Activated gamma-delta T cell treated with anti-CD3 and anti-CD28 coated beads, Interleukin-2, amount 50 U/mL, for 16 hours (primary cell): ENCODE results near the gene CADPS2.

Source experiments
- DNase-seq: peaks from one replicate; pipeline ENCODE4 v3.0.0-alpha.2; 2020; ENCODE audit warnings: low read depth

The CADPS2 gene

DNA sequence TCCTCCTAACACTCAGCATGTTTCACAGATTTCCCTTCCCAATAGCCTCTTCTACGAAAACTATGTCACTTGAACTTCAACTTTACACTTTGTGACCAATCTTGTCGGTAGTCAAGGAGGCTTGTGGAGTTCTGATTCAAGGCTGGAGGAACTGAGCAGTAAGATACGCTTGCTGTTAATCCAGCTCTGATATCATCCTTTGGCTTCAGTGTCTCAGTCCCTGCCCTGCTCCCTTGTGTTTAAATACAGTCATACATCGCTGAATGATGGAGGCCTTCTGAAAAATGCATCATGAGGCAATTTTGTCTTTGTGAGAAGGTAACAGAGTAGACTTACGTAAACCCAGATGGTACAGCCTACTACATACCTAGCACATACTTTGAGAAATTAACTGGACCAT lies 360.9 kb downstream of the CADPS2 start:
- no peak for DNase-seq

DNA sequence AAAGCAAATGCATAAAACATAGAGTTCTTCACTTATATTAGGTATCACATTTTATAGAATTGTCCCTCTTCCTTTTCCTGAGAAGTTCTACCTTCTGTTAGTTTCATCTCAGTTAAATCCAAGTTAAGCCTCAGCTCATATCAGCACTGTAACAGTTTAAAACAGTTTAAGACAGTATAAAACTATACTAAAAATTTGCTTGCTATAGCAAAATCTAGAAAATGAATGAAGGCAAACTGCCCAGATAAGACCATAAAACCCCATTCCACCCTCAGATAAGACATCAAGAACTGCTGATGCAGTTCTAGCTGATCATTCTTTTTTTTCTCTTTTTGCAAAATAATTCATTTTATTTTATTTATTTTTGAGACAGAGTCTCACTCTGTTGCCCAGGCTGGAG lies 364.5 kb downstream of the CADPS2 start:
- no peak for DNase-seq

DNA sequence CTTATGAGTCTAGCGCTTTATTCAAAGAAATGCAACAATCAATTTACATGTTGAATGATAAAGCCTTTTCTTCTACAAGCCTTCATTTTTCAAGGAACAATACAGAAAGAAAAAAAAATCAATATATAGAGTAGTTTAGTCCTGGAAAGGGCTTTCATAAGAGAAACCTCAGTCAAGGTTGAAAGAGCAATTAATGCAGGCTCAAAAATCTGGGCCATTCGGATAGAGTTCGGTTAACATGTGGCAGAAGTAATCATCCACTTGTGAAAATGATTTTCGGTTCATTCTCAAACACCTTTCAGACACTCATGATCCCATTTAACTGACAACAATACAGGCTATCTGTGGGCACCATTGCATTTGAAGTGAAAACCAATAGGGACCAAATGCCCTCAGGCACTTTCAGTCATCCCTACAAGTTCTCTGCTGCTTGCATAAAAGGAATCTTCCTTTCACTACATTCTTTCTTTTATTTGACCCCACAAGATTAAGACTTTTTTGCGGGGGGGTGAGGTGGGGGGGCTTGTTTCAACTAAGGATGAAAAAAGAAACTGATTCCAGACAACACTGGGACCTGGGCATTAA lies 365.2 kb downstream of the CADPS2 start:
- no peak for DNase-seq

DNA sequence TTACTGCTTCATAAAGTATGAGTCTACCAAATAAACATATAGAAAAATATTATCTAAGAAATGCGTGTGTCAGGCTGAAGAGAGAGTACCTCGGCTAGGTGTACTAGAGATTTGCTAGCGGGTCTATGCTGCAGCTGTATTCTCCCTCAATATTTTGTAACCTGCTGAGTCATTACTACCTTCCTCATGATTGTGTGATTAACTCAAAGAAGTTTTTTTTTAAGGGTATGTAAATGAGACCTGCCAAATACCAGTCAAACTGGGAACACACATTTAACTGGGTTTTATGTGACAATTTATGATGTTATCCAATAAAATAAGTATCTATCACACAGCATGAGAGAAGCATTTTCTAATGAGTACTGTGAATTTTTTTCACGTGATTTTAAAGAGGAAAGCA lies 367.8 kb downstream of the CADPS2 start:
- no peak for DNase-seq

DNA sequence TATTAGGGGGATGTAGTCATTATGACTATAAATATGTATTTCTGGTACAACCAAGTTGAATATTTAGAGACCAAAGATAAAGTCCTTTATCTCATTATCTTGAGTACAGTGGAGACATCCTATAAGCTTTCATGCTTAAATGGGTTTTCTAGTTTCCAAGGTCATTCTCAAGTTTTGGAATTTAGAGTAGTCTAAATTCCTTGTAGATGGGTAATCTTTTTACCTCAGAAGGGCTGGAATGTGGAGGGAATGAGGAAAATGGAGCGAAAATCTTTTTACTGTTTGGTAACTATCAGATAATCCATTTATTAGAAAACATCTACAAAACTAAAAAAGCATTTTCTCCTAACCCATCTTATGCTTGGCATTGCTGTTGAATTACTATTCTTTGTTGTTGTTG lies 368.7 kb downstream of the CADPS2 start:
- DNase-seq, result no peak

DNA sequence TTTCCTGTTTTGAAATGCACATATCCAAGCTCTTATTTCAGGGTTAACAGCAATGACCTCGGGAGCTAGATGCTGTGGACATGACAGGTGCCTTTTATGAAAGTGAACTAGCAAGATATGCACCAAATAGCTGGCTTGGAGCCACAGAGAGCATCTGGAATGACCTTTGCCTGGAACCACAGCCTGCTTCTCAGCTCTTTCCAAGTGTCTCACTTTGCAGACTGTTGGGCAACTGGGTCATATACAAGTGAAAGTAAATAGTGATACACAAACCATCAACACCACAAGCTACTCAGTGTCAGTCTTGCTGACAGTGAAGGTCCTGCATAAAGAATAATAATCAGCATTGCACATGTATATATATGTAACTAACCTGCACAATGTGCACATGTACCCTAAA lies 370.9 kb downstream of the CADPS2 start:
- DNase-seq, result no peak

DNA sequence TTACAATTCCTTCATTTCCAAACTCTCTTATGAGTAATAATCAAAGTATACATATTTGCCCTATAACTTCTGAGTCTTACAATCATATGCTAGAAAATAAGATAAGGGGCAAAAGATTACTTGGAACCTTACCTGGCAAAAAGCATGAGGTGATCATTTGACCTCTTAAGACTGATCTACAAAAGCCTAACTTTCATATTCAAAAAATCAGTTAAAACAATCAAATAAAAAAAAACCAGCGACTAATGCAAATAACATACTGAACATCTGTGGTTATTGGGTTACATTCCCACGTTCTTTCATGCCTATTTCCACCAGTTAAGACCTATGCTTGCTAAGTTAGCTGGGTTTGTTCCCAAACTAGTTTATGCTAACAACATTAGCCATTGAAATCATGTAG lies 375.0 kb downstream of the CADPS2 start:
- DNase-seq, result no peak

DNA sequence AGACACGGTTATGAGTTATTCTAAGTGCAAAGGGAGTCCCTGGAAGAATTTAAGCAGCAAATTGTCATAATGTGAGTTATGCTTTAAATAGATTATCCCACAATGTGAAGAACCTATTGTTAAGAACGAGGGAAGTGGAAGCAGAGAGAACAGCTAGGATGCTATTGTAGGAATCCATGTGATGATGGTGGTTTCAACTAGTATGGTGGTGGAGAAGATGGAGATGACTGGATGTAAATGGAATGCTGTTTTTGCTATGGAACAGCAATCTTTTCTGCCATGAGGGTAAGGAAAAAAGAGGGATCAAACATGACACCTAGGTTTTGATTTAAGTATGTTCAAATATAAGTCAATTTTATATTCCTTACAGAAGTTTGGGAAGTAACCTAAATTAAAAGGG lies 378.7 kb downstream of the CADPS2 start:
- no peak for DNase-seq

DNA sequence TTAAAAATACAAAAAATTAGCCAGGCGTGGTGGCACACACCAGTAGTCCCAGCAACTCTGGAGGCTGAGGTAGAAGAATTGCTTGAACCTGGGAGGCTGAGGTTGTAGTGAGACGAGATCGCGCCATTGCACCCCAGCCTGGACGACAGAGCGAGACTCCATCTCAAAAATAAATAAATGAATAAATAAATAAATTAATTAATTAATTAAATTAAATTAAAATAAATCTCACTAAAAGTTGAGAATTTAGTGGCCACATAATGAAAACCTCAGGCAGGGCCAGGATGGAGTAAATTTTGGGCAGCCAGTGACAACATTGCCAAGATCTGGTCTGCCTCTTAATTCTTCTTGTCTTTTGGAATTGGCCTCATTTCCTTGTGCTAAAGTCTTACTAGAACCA lies 394.3 kb downstream of the CADPS2 start:
- no peak for DNase-seq

DNA sequence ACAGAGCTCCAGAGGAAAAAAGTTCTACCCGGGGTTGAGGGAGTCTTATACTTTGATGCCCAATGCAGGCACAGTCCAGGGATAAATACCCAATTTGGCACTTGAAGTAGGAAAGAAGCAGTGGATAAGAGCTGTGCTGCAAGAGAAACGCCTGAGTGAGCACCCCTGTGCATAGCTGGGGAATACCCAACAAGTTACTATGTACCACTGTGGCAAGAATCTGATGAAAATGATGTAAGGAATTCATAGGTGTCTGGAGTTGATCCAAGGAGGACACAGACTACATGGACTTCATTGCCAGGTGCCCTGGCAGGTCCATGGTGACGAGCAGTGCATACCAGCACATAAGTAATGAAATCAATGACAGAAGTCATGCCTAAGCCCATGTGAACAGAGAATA lies 398.0 kb downstream of the CADPS2 start:
- DNase-seq, result no peak

DNA sequence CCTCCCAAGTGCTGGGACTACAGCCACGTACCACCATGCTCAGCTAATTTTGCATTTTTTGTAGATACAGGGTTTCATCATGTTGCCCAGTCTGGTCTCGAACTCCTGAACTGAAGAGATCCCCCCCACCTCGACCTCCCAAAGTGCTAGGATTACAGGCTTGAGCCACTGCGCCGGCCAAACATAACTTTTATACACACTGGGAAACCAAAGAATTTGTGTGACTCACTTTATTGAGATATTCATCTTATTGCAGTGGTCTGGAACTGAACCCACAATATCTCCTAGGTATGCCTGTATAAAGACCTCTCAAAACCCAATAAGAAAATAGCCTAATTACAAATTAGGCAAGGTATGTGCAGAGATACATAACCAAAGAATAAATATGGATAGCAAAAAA lies 399.1 kb downstream of the CADPS2 start:
- DNase-seq, result no peak

DNA sequence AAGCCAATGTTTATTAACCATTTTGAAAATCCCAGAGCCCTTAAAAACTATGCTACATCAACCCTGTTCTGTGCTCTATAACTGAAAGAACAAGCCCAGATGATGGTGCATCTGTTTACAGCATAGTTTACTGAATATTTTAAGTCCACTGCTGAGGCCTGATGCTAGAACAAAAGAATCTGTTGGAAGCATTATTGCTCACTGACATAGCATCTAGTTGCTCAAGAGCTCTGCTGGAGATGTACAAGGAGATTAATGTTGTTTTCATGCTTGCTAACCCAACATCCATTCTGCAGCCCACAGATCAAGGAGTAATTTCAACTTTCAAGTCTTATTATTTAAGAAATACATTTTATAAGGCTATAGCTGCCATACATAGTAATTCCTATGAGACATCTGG lies 400.4 kb downstream of the CADPS2 start:
- no peak for DNase-seq

DNA sequence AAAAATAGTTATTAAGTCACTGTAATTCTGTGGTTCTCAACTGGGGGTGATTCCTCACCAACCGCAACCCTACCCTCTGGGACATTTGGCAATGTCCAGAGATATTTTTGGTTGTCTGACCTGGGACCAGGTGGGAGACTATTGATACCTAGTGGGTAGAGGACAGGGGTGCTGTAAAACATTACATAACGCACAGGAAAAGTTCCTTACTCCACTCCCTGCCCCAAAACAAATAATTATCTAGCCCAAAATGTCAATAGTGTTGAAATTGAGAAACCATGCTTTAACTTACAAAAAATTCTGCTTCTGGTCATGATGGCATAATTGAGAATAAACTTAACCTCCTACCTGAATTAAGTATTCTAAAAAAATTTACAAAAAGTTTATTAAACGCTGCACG lies 404.0 kb downstream of the CADPS2 start:
- no peak for DNase-seq

DNA sequence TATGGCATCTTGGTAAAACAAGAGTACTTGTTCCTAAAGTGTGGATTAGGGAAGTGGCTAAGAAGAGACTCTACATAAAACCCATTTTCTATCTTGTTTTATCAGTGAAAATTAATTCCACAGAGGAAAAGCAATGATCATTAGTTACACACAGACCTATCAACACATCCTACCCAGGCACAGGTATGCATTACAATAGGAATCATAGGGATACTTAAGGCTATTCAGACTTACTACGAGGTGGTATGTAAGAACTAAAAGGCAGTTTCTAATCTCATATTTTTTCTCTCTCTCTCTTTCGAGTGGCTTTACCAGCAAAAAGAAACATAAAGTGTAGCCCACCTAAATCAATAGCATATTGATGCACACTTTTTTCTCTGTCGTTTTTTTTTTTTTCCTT lies 415.4 kb downstream of the CADPS2 start:
- no peak for DNase-seq

DNA sequence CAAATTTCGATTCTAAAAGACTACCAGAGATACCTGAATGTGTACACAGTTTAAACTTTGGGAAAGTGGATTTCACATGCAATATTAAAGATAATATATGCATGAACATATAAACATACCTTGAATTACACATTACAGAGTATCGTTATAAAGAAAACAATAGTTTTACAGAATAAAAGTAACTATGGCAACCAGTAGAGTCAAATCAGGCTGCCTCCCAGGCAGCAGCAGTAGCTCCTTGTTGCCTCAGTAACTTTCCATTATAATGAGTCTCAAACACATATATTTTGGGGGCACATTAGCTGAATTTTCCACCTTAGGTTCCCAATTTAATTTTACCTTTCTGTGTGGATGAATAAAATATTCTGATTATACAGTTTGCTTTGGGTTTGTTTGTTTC lies 417.3 kb downstream of the CADPS2 start:
- no peak for DNase-seq

DNA sequence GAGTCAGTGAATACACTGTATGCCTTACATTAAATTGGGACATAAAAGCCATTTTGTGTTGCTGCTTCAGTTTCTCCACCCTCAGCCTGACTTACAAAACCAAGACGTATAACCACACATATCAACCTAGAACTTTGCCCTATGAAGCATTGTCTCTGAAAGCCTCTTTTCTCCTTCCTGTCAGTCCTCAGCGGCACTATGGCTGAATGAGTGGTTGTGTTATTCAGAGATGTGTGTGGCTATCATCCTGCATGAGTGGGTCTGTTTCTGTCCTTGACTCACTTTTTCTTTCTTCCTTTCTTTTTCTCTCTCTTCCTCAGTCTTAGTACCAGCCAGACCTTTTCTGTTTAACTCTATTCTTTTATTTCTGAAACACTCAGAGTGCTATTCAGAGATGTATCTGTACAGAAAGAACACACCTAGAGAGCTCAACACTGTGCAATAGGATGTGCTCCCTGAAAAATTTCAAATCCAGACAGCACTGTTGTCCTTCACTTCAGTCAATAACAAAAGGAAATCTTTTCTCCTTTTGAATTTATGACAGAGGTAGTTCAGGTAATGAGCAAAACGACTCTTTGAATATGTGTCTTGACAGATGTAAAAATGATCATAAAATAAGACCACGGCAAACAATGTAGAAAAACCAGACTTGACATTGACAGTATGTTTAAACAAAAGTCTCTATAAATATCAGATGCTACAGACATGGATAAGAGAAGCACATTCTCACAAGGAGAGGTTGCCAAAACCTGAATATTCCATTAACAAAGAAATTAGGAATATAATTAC lies 418.4 kb downstream of the CADPS2 start:
- DNase-seq, result no peak

DNA sequence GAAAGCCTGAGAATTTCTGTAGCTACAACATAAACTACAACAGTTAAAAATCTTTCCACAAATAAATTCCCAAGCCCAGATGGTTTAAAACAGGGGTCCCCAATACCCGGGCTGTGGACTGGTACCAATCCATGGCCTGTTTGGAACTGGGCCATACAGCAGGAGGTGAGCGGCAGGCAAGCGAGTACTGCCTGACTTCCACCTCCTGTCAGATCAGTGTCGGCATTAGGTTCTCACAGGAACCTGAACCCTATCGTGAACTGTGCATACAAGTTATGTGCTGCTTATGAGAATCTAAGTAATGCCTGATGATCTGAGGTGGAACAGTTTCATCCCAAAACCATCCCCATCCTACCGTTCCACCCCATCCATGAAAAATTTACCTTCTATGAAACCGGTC lies 421.0 kb downstream of the CADPS2 start:
- no peak for DNase-seq

DNA sequence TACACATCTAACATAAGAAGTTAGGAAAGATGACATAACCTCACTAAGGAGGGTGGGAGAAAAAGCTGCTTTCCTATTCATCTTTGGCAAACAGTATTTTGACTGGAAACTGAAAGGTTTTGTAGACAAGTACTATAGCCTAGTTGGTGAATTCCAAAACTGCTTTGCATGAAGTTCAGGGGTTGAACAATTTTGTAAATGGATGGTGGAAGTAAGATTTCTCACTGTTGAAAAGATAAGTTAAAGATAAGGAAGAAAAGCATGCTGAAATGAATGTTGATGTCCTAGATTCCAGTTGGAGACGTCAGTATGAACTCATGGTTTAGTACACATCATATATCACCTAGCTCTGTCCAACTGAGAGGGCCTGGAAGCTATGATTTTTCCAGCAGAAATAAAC lies 422.6 kb downstream of the CADPS2 start:
- no peak for DNase-seq

DNA sequence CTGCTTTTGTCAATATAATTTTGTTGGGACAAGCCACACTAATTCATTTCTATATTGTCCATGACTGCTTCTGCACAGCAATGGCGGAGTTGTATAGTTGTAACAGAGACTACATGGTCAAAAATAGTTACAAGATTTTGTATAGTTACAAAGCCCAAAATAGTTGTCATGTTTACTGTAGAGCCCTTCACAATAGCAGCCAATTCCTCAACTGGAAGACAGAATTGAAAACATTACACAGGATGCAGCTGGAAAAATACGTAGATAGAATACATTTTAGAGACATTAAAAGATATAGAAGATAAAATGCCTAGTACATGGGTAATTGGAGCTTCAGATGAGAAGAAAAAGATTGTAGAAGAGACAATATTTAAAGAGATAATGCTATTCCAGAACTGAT lies 425.3 kb downstream of the CADPS2 start:
- DNase-seq, result no peak

DNA sequence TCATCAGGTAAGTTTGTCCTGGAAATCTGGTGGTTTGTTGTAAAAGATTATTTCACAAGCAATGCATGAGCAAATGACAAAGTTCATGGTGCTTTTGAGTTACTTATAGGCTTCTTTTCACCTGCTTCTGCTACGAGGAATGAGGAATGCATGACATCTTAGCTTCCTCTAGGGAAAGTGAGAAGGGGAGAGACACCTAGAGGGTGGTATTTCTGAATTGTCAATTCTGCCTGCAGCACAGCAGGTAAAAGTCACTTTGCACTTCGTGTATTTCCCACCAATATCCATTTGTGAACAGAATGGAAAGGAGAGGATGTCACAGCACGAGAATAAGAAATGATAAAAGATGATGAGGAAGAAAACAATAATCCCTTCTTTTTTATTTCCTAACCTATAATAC lies 428.3 kb downstream of the CADPS2 start:
- no peak for DNase-seq

DNA sequence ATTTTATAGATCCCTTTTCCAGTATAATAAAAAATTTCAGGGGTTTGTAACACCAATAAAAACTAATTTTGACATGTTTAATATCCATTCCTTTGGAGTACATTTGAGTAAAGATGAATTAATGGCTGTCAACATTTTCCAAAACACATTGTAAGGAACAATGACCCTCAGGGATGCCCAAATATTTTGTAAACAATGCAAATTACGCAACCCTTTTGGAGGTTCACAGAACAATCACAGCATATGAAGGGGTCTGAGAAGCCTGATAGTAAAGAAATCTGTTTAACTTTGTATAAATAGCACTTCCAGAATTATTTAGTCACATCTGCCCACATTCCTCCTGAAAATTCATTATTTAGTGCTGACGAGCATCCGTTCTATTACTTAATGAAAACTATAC lies 428.9 kb downstream of the CADPS2 start:
- DNase-seq, result no peak

DNA sequence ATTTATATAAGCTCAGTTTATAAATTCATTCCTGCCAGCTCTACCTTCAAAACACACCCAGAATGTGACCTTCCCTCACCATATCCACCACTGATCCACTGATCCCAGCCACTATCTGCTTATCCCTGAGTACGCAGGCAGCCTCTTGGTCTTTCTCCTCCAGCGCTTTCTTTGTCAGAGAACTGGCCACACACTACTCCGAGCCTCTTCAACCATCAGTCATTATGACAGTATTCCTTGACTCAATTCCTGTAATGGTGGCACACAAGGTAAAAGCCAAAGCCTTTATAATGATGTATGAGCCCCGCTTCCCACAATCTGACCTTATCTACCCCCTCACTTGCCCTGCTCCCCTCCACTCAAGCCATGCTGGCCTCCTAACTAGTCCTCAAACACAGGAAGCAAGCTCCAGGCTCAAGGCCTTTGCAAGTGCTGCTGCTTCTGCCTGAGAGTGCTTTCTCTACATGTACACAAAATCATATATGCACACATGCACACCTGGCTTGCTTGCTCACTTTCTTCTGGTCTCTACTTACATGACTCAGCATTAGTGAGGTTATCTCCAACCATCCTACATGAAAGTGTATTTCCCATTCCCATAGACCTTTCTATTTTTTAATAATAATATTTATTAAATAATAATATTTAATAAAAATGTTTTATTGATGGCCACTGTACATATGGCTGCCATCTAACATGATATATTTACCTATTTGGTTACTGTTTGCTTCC lies 431.3 kb downstream of the CADPS2 start:
- DNase-seq, result no peak

DNA sequence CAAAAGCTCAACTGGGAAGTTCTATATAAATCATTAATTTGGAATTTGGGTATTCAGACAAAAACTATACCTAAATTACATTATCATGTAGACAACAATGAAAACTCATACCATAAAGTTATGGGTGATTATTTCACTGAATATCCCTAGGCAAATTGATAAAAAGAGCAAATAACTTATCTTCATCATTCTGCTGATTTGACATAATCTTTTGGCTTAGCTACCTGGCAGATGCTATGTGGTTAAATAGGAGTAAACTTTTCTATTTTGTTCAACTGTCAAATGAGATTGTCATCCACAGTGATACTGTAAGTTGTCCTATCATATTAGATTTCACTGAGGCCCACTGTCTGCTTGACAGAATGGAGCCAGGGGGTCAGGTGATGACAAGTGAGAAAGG lies 432.8 kb downstream of the CADPS2 start:
- DNase-seq, result no peak
